ENCODE results near the gene OR11H12.
"Not testable (repeated sequence)": the region's sequence is repeated elsewhere in the genome, so short reads cannot be mapped to it uniquely, and the experiment has no call there.

DNA sequence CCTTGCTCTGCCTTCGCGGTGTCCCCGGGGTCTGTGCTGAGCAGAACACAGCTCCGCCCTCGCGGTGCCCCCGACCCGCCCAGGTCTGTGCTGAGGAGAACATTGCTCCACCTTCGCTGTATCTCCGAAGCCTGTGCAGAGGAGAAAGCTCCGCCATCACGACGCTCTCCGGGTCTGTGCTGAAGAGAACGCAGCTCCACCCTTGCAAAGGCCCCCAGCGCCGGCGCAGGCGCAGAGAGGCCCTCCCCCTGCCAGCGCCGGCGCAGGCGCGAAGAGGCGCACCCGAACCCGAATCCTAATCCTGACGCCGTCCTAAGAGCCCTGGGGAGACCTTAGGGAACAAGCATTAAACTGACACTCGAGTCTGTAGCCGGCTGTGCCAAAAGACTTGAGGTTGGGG is 18.0 kb upstream of the OR11H12 start:
- not testable (repeated sequence) for TF ChIP-seq CTCF (conservative IDR thresholded peaks at IDR 0.05; ENCODE audit: low read depth, low read length); EZH2 (IDR thresholded peaks at IDR 0.05; ENCODE audit: borderline replicate concordance, low read depth, low read length, poor library complexity, severe bottlenecking)

Data from A673 (cell line).